Esophagus muscularis mucosa (tissue), 4 donors: ENCODE data around the gene KRTAP19-1. TPM values are rescaled to one million over a fixed set of nuclear protein-coding genes. Genes with fewer than 3 reads are reported as not detected.

Experiments
- DNase-seq: peaks from one replicate; pipeline ENCODE4 v3.0.0-alpha.2; 2017; ENCODE audit errors: extremely low spot score
- H3K27ac ChIP-seq, 4 donors: fragments of 200-600 bp; sonication (generic); replicated peaks in 1 of 4; 1 replicate in 3 of 4; 2 replicates in 1 of 4; pipeline ENCODE4 v1.5.1; 2016 to 2019; ENCODE audit warnings: mild to moderate bottlenecking in 1 of 4
- H3K27me3 ChIP-seq, 4 donors: fragments of 200-600 bp; sonication (generic); one replicate each; pipeline versions ENCODE4 v1.5.1 to v1.6.0; 2016 to 2019
- H3K36me3 ChIP-seq, 4 donors: fragments of 200-600 bp; sonication (generic); one replicate each; pipeline ENCODE4 v1.5.1; 2016 to 2019
- H3K4me1 ChIP-seq, 4 donors: fragments of 200-600 bp; sonication (generic); one replicate each; pipeline ENCODE4 v1.5.1; 2016 to 2019
- H3K4me3 ChIP-seq, 4 donors: fragments of 200-600 bp; sonication (generic); 1 replicate in 2 of 4; 2 replicates in 2 of 4; pipeline ENCODE4 v1.5.1; 2016 to 2019; ENCODE audit warnings: mild to moderate bottlenecking in 4 of 4, moderate library complexity in 1 of 4
- H3K9me3 ChIP-seq, 4 donors: fragments of 200-600 bp; sonication (generic); 1 replicate in 3 of 4; 2 replicates in 1 of 4; pipeline ENCODE4 v1.5.1; 2016 to 2019
- EP300 ChIP-seq: sonication (generic); formaldehyde crosslinking; IDR thresholded peaks from one replicate; pipeline ENCODE4 v1.6.1; 2017; ENCODE audit warnings: antibody characterized with exemption
- POLR2A ChIP-seq: fragments of 450-650 bp; IDR thresholded peaks from one replicate; pipeline ENCODE4 v1.6.1; 2017; ENCODE audit warnings: antibody characterized with exemption, moderate library complexity, mild to moderate bottlenecking, low read depth
- POLR2AphosphoS5 ChIP-seq, 2 donors: sonication (generic); formaldehyde crosslinking; IDR thresholded peaks; one replicate each; pipeline ENCODE4 v1.6.1; 2017; ENCODE audit warnings: antibody characterized with exemption in 2 of 2
- WGBS: methylation state at CpG from one replicate; pipeline ENCODE4 v1.1.5; 2018; 5-methylcytosine and 5-hydroxymethylcytosine counted together
- intact Hi-C: fragments of 100-400 bp; cut with DNase I; formaldehyde crosslinking; loops from one replicate; pipeline ENCODE4 v1.15.1; 2023
- small RNA-seq, 3 donors: library from RNA; depleted of rRNA; stranded (forward); fragments of <200 nt; gene quantifications; one replicate each; pipeline ENCODE3, GENCODE V24; 2016
- total RNA-seq, 4 donors: library from RNA; depleted of rRNA; stranded (reverse); fragments of >200 nt; gene quantifications; one replicate each; pipeline versions ENCODE4 v1.1.0 to v1.2.1, GENCODE V29; 2016
- TF ChIP-seq, protein P1 (sequence below), 3 experiments: fragments of 200-600 bp in 2 of 3; fragments of 450-650 bp in 1 of 3; sonication (generic) in 2 of 3; IDR thresholded peaks; one replicate each; pipeline ENCODE4 v1.5.1; 2017 to 2019; ENCODE audit warnings: antibody characterized with exemption in 3 of 3, mild to moderate bottlenecking in 2 of 3, moderate library complexity in 1 of 3

Gene KRTAP19-1
- total RNA-seq, 4 donors from 2014 or later = not detected

DNA sequence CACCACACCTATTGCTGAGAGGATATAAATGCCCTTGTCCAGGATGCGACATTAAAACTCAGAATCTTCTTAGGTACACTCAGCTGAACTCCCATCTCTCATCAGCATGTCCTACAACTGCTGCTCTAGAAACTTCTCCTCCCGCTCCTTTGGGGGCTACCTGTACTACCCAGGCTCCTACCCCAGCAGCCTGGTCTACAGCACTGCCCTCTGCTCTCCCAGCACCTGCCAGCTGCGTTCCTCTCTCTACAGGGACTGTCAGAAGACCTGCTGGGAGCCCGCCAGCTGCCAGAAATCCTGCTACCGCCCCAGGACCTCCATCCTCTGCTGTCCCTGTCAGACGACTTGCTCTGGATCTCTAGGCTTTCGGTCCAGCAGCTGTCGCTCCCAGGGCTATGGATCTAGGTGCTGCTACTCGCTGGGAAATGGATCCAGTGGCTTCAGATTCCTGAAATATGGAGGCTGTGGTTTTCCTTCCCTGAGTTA, 50.0 kb downstream of the KRTAP19-1 start, which contains the start of gene KRTAP13-4:
TSS of gene KRTAP13-4 (plus strand) at position 51 of the 486 bp plus-strand sequence. CDS start at position 107, 56 bp downstream.
- Histone ChIP-seq H3K27ac (no peak within 1 kb of the TSS), H3K36me3 (no peaks in the 10 kb centered on the region), H3K9me3 (no peaks in the 10 kb centered on the region), H3K4me3 (no peak within 1 kb of the TSS), H3K4me1 (no peaks in the 10 kb centered on the region), H3K27me3 (no peaks in the 10 kb centered on the region)
- no peak for TF ChIP-seq EP300
- no peak for TF ChIP-seq POLR2AphosphoS5 (IDR thresholded peaks at IDR 0.05)
- TF ChIP-seq, protein P1, sequence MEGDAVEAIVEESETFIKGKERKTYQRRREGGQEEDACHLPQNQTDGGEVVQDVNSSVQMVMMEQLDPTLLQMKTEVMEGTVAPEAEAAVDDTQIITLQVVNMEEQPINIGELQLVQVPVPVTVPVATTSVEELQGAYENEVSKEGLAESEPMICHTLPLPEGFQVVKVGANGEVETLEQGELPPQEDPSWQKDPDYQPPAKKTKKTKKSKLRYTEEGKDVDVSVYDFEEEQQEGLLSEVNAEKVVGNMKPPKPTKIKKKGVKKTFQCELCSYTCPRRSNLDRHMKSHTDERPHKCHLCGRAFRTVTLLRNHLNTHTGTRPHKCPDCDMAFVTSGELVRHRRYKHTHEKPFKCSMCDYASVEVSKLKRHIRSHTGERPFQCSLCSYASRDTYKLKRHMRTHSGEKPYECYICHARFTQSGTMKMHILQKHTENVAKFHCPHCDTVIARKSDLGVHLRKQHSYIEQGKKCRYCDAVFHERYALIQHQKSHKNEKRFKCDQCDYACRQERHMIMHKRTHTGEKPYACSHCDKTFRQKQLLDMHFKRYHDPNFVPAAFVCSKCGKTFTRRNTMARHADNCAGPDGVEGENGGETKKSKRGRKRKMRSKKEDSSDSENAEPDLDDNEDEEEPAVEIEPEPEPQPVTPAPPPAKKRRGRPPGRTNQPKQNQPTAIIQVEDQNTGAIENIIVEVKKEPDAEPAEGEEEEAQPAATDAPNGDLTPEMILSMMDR (IDR thresholded peaks at IDR 0.05) = no peak
- no peak for TF ChIP-seq POLR2A
- WGBS = 80% methylated on average over 9 of the region's 9 CpGs
- intact Hi-C loops = no loop called here
- no peak for DNase-seq

Small RNA genes lying within 50 kb of the gene (small RNA-seq; reads per million reads assigned to genes)
- gene AP000567.1 (0 reads per million in 3 donors), gene KRTAP19-10P (0 reads per million in 3 donors), gene KRTAP19-9P (0 reads per million in 3 donors)

Other genes with a start within 250 kb of the KRTAP19-1 start
- not detected for gene KRTAP24-1, start 197.4 kb downstream of the KRTAP19-1 start, total RNA-seq
- not detected for gene KRTAP25-1, start 190.9 kb downstream of the KRTAP19-1 start, total RNA-seq
- gene KRTAP26-1, start 160.1 kb downstream of the KRTAP19-1 start, total RNA-seq = not detected
- not detected for gene KRTAP27-1, start 142.7 kb downstream of the KRTAP19-1 start, total RNA-seq
- not detected for gene KRTAP23-1, start 131.8 kb downstream of the KRTAP19-1 start, total RNA-seq
- not detected for gene KRTAP13-2, start 108.1 kb downstream of the KRTAP19-1 start, total RNA-seq
- not detected for gene KRTAP13-1, start 84.3 kb downstream of the KRTAP19-1 start, total RNA-seq
- not detected for gene KRTAP13-3, start 54.4 kb downstream of the KRTAP19-1 start, total RNA-seq
- not detected for gene KRTAP13-4, start 50.1 kb downstream of the KRTAP19-1 start, total RNA-seq
- gene KRTAP15-1, start 40.1 kb downstream of the KRTAP19-1 start, total RNA-seq = not detected
- gene KRTAP19-2, start 7.1 kb upstream of the KRTAP19-1 start, total RNA-seq = not detected
- gene KRTAP19-3, start 11.6 kb upstream of the KRTAP19-1 start, total RNA-seq = not detected
- not detected for gene KRTAP19-4, start 16.8 kb upstream of the KRTAP19-1 start, total RNA-seq
- not detected for gene KRTAP19-5, start 21.8 kb upstream of the KRTAP19-1 start, total RNA-seq
- gene KRTAP19-6, start 61.5 kb upstream of the KRTAP19-1 start, total RNA-seq = not detected
- not detected for gene KRTAP19-7, start 80.9 kb upstream of the KRTAP19-1 start, total RNA-seq
- gene KRTAP22-2, start 110.0 kb upstream of the KRTAP19-1 start, total RNA-seq = not detected
- not detected for gene KRTAP6-3, start 112.1 kb upstream of the KRTAP19-1 start, total RNA-seq
- gene KRTAP6-2, start 118.5 kb upstream of the KRTAP19-1 start, total RNA-seq = not detected
- gene KRTAP22-1, start 120.7 kb upstream of the KRTAP19-1 start, total RNA-seq = not detected
- gene KRTAP6-1, start 133.6 kb upstream of the KRTAP19-1 start, total RNA-seq = not detected
- not detected for gene KRTAP20-1, start 136.1 kb upstream of the KRTAP19-1 start, total RNA-seq
- not detected for gene KRTAP20-4, start 140.3 kb upstream of the KRTAP19-1 start, total RNA-seq
- gene KRTAP20-2, start 154.8 kb upstream of the KRTAP19-1 start, total RNA-seq = not detected
- not detected for gene KRTAP20-3, start 162.5 kb upstream of the KRTAP19-1 start, total RNA-seq
- gene KRTAP21-3, start 238.4 kb upstream of the KRTAP19-1 start, total RNA-seq = not detected